Smooth muscle cell (in vitro differentiated cells): ENCODE measurements around the gene WNT9A. TPM values are rescaled to one million over a fixed set of nuclear protein-coding genes. Genes with fewer than 3 reads are reported as not detected.

Source experiments
- DNase-seq: peaks from one replicate; lab custom pipeline; 2025; ENCODE audit not compliant: unreplicated experiment; lab: John Stamatoyannopoulos, UW
- H2AFZ ChIP-seq: fragments of 200-600 bp; sonication (generic); 2 replicates; pipeline ENCODE4 v1.6.0; 2016; ENCODE audit warnings: antibody characterized with exemption, low read depth, mild to moderate bottlenecking
- H3F3A ChIP-seq: fragments of 200-600 bp; sonication (generic); 2 replicates; pipeline ENCODE4 v1.6.0; 2017; ENCODE audit warnings: antibody characterized with exemption, low read depth
- H3K27ac ChIP-seq: fragments of 200-600 bp; sonication (generic); 2 replicates; pipeline ENCODE4 v1.5.1; 2016; ENCODE audit warnings: low read depth, mild to moderate bottlenecking
- H3K27me3 ChIP-seq: fragments of 200-600 bp; sonication (generic); 2 replicates; pipeline ENCODE4 v1.6.1; 2016; ENCODE audit warnings: low read depth, mild to moderate bottlenecking
- H3K36me3 ChIP-seq: fragments of 200-600 bp; sonication (generic); 2 replicates; pipeline ENCODE4 v1.5.1; 2016; ENCODE audit warnings: low read depth
- H3K4me1 ChIP-seq: fragments of 200-600 bp; sonication (generic); 2 replicates; pipeline ENCODE4 v1.5.1; 2016; ENCODE audit warnings: low read depth
- H3K4me2 ChIP-seq: fragments of 200-600 bp; sonication (generic); 2 replicates; pipeline ENCODE4 v1.6.0; 2016; ENCODE audit warnings: mild to moderate bottlenecking
- H3K4me3 ChIP-seq: fragments of 200-600 bp; sonication (generic); 2 replicates; pipeline ENCODE4 v1.5.1; 2016; ENCODE audit warnings: mild to moderate bottlenecking
- H3K79me2 ChIP-seq: fragments of 200-600 bp; sonication (generic); 2 replicates; pipeline ENCODE4 v1.6.0; 2016; ENCODE audit warnings: low read depth, mild to moderate bottlenecking
- H3K9ac ChIP-seq: fragments of 200-600 bp; sonication (generic); 2 replicates; pipeline ENCODE4 v1.6.0; 2016; ENCODE audit warnings: low read depth
- H3K9me3 ChIP-seq: fragments of 200-600 bp; sonication (generic); replicated peaks from 2 replicates; pipeline ENCODE4 v1.5.1; 2016; ENCODE audit warnings: low read depth
- H4K20me1 ChIP-seq: fragments of 200-600 bp; sonication (generic); 2 replicates; pipeline ENCODE4 v1.6.0; 2016; ENCODE audit warnings: low read depth
- CTCF ChIP-seq: fragments of 200-600 bp; sonication (generic); IDR thresholded peaks from 2 replicates; pipeline ENCODE4 v1.5.1; 2017; ENCODE audit warnings: borderline replicate concordance, mild to moderate bottlenecking, antibody characterized with exemption; ENCODE audit not compliant: insufficient read depth, poor library complexity, severe bottlenecking
- WGBS: methylation state at CpG from one replicate; pipeline ENCODE4 v1.1.7; 2016; ENCODE audit warnings: low lambda C conversion rate; 5-methylcytosine and 5-hydroxymethylcytosine counted together
- polyA plus RNA-seq: library from polyadenylated mRNA; unstranded; fragments of >200 nt; fragmentation: Nextera tagmentation; extraction: Ambion mirVana; gene quantifications from 2 replicates; pipeline ENCODE4 v1.2.1, GENCODE V29; 2016
- total RNA-seq: library from RNA; depleted of rRNA; stranded (reverse); fragments of >200 nt; gene quantifications from 2 replicates; pipeline ENCODE4 v1.2.3, GENCODE V29; 2014

The WNT9A gene
- total and polyA plus RNA-seq, 2 experiments from 2014 or later, result 0.03 to 2.6 TPM

DNA sequence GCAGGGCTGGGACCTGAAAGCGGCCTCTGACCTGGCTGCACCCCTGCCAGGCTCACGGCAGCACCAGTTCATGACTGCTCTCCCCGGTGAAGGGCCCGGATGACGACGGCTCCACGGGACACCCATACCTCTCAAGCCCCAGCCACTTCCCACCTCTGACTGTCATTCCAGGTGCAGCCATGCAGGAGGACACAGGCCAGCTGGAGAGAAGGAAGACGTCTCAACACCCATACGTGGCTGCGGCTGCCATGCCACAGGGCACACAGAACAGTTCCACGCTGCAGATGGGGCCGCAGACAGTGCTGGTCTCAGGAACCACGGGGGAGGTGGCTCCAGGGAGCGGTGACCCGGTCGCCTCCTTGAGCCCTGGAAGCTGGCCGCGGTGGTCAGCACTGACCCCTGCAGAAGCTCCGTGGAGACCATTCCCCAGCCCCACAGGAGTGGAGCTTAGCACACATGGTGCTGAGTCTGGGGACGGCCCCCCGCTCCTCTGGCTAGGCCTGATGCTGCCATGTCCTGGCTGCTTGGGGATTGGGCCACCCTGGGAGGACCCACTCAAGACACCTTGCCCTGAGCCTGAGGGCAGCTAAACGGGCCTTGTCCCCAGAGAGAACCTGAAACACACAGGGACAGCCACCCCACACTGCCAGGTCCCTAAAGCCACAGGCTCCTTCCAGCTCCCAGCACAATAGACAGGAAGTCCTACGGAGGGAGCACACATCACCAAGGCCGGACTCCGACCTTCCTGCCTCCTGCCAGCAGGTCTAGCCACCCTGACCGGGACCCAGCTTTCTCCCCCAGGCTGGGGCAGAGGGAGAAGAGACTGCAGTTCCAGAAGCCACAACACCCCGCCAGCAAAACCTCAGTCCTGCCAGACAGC, 8.6 kb downstream of the WNT9A start:
- Histone ChIP-seq H3K4me3 (no peak overlapping the region), H3K36me3 (no peaks in the 10 kb centered on the region), H3K9me3 (no peaks in the 10 kb centered on the region), H4K20me1 (peaks cover 24% of the 10 kb centered on the region), H3K79me2 (no peaks in the 10 kb centered on the region), H3K9ac (no peak overlapping the region), H3F3A (peaks cover 23% of the 10 kb centered on the region), H2AFZ (no peak overlapping the region), H3K4me2 (no peak overlapping the region), H3K27me3 (no peaks in the 10 kb centered on the region), H3K4me1 (no peaks in the 10 kb centered on the region), H3K27ac (no peak overlapping the region)
- no peak for TF ChIP-seq CTCF
- 89% methylated on average over 27 of the region's 27 CpGs for WGBS
- DNase-seq, result no peak

GRCh38 chr1:227938276-227938675, 9.5 kb downstream of the WNT9A start:
- Histone ChIP-seq H3K4me3 (no peak overlapping the region), H4K20me1 (peaks cover 24% of the 10 kb centered on the region), H3K79me2 (no peaks in the 10 kb centered on the region), H3K9me3 (no peaks in the 10 kb centered on the region), H3K27ac (no peak overlapping the region), H3K9ac (no peak overlapping the region), H3F3A (peaks cover 23% of the 10 kb centered on the region), H3K4me1 (no peaks in the 10 kb centered on the region), H3K36me3 (no peaks in the 10 kb centered on the region), H3K27me3 (no peaks in the 10 kb centered on the region), H3K4me2 (no peak overlapping the region), H2AFZ (no peak overlapping the region)
- WGBS, result 98% methylated on average over 10 of the region's 10 CpGs
- no peak for TF ChIP-seq CTCF
- no peak for DNase-seq

DNA sequence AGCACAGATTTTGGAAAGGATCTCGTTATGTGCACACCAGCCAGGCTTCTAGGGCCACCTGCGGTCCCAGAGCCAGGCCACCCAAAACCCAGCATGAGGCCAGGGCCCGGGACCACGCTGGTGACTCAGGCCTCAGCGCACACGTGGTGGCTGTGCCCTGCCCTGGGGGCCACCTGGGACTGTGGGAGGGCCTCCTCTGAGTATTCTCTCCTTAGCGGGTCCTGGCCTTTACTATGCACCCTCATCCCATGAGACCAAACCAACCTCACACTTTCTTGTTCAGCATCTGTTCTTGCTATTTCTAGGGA, 9.9 kb downstream of the WNT9A start:
- peaks cover 23% of the 10 kb centered on the region for H3F3A ChIP-seq
- H3K36me3 ChIP-seq, result no peaks in the 10 kb centered on the region
- 68% methylated on average over 7 of the region's 7 CpGs for WGBS
- H3K27ac ChIP-seq, result no peak overlapping the region
- H2AFZ ChIP-seq, result no peak overlapping the region
- H3K79me2 ChIP-seq, result no peaks in the 10 kb centered on the region
- TF ChIP-seq CTCF, result no peak
- DNase-seq, result no peak
- no peak overlapping the region for H3K4me3 ChIP-seq
- H4K20me1 ChIP-seq, result peaks cover 21% of the 10 kb centered on the region
- no peaks in the 10 kb centered on the region for H3K27me3 ChIP-seq
- H3K9me3 ChIP-seq, result no peaks in the 10 kb centered on the region
- no peak overlapping the region for H3K4me2 ChIP-seq
- no peaks in the 10 kb centered on the region for H3K4me1 ChIP-seq
- H3K9ac ChIP-seq, result no peak overlapping the region
